ENCODE data around the gene INTS3.
A peak's percentile ranks its signal among the peaks of the same experiment; 100 is the strongest.

The INTS3 gene

GRCh38 chr1:153727463-153728304 is at the start of gene INTS3:
INTS3 (plus strand) TSS chr1:153728050; CDS start chr1:153728635, 585 bp downstream.
- DNase-seq (ENCODE audit: low read depth in 2 of 2): peak; percentile 97 to 98

GRCh38 chr1:153678519-153679336 is 49.1 kb upstream of the INTS3 start, which contains the start of gene NPR1:
NPR1 (plus strand) TSS chr1:153678688; CDS start chr1:153679109, 421 bp downstream.
- DNase-seq (ENCODE audit: low read depth in 2 of 2): no peak

- DNase-seq (ENCODE audit: low read depth in 2 of 2): no peak
Observed at GRCh38 chr1:153679337-153680119, 48.3 kb upstream of the INTS3 start.

- no peak for DNase-seq (ENCODE audit: low read depth in 2 of 2)
Observed at GRCh38 chr1:153680120-153680403, 47.8 kb upstream of the INTS3 start.

- DNase-seq (ENCODE audit: low read depth in 2 of 2): no peak
Observed at GRCh38 chr1:153682730-153683129, 45.1 kb upstream of the INTS3 start.

GRCh38 chr1:153683854-153684253 is 44.0 kb upstream of the INTS3 start:
- no peak for DNase-seq (ENCODE audit: low read depth in 2 of 2)

GRCh38 chr1:153684892-153685291 is 43.0 kb upstream of the INTS3 start:
- no peak for DNase-seq (ENCODE audit: low read depth in 2 of 2)

- no peak for DNase-seq (ENCODE audit: low read depth in 2 of 2)
Observed at GRCh38 chr1:153685544-153686340, 42.1 kb upstream of the INTS3 start.

- no peak for DNase-seq (ENCODE audit: low read depth in 2 of 2)
Observed at GRCh38 chr1:153687346-153688125, 40.3 kb upstream of the INTS3 start.

GRCh38 chr1:153688276-153688675 is 39.6 kb upstream of the INTS3 start:
- DNase-seq (ENCODE audit: low read depth in 2 of 2): no peak

- no peak for DNase-seq (ENCODE audit: low read depth in 2 of 2)
Observed at GRCh38 chr1:153688736-153689328, 39.0 kb upstream of the INTS3 start.

- no peak for DNase-seq (ENCODE audit: low read depth in 2 of 2)
Observed at GRCh38 chr1:153693466-153693865, 34.4 kb upstream of the INTS3 start.

- no peak for DNase-seq (ENCODE audit: low read depth in 2 of 2)
Observed at GRCh38 chr1:153696741-153697140, 31.1 kb upstream of the INTS3 start.

- no peak for DNase-seq (ENCODE audit: low read depth in 2 of 2)
Observed at GRCh38 chr1:153697191-153698019, 30.4 kb upstream of the INTS3 start.

- DNase-seq (ENCODE audit: low read depth in 2 of 2): no peak
Observed at GRCh38 chr1:153698020-153698922, 29.6 kb upstream of the INTS3 start.

GRCh38 chr1:153698923-153699714 is 28.7 kb upstream of the INTS3 start:
- no peak for DNase-seq (ENCODE audit: low read depth in 2 of 2)

GRCh38 chr1:153699768-153700167 is 28.1 kb upstream of the INTS3 start:
- no peak for DNase-seq (ENCODE audit: low read depth in 2 of 2)

All from stimulated activated CD8-positive, alpha-beta memory T cell treated with anti-CD3 and anti-CD28 coated beads, Interleukin-7, amount 100 ng/mL, for 1 hour (primary cell).